Heart right ventricle (tissue), 16 donors: ENCODE results near the gene ARRB1. TPM values are rescaled to one million over a fixed set of nuclear protein-coding genes. Genes with fewer than 3 reads are reported as not detected.

Experiments used
- ATAC-seq, 8 donors: fragments of 200-7000 bp; cut with Tn5 transposase; one replicate each; pipeline ENCODE4 v1.9.1; 2020; ENCODE audit warnings: mild to moderate bottlenecking in 8 of 8, moderate library complexity in 8 of 8, moderate number of reproducible peaks in 1 of 8
- DNase-seq, 2 donors: peaks; one replicate each; pipeline ENCODE4 v3.0.0-alpha.2; 2020
- H3K27ac ChIP-seq, 10 donors: fragments of 200-600 bp; sonication (generic) in 2 of 10; one replicate each; pipeline versions ENCODE4 v1.5.0 to v1.8.0; 2020 to 2022; ENCODE audit warnings: mild to moderate bottlenecking in 3 of 10
- H3K27me3 ChIP-seq, 7 donors: fragments of 200-600 bp; one replicate each; pipeline ENCODE4 v1.8.0; 2021 to 2022; ENCODE audit warnings: mild to moderate bottlenecking in 2 of 7
- H3K36me3 ChIP-seq, 9 donors: fragments of 200-600 bp; sonication (generic) in 1 of 9; one replicate each; pipeline versions ENCODE4 v1.5.0 to v1.8.0; 2020 to 2022; ENCODE audit warnings: mild to moderate bottlenecking in 2 of 9
- H3K4me1 ChIP-seq, 9 donors: fragments of 200-600 bp; sonication (generic) in 1 of 9; one replicate each; pipeline versions ENCODE4 v1.5.0 to v1.8.0; 2020 to 2022; ENCODE audit warnings: mild to moderate bottlenecking in 4 of 9
- H3K4me3 ChIP-seq, 10 donors: fragments of 200-600 bp; sonication (generic) in 2 of 10; one replicate each; pipeline versions ENCODE4 v1.5.0 to v1.8.0; 2020 to 2022; ENCODE audit warnings: mild to moderate bottlenecking in 7 of 10, moderate library complexity in 2 of 10
- H3K9me3 ChIP-seq, 11 donors: fragments of 200-600 bp in 10 of 11; sonication (generic) in 2 of 11; one replicate each; pipeline versions ENCODE4 v1.5.0 to v1.8.0; 2013 to 2022; ENCODE audit warnings: mild to moderate bottlenecking in 2 of 11, control low read depth in 1 of 11, moderate library complexity in 1 of 11
- WGBS, 2 donors: extraction: QIAGEN DNeasy Blood & Tissue Kit; methylation state at CpG; one replicate each; pipeline ENCODE4 v1.1.7; 2013; ENCODE audit warnings: inconsistent platforms in 1 of 2; 5-methylcytosine and 5-hydroxymethylcytosine counted together
- intact Hi-C, 10 donors: fragments of 100-400 bp; cut with DNase I; formaldehyde crosslinking; loops; one replicate each; pipeline versions ENCODE4 v1.11.1 to v1.14.2; 2022
- polyA plus RNA-seq, 2 donors: library from polyadenylated mRNA; stranded (reverse); fragments of 200-250 nt; gene quantifications; one replicate each; pipeline ENCODE4 v1.2.3, GENCODE V29; 2013
- total RNA-seq, 10 donors: library from RNA; stranded (reverse); fragmentation: NEBNext Ultra II Directional in 3 of 10; extraction: Animal tissue kit (Norgen Biotek cat#: 25700) in 3 of 10; gene quantifications; one replicate each; pipeline versions ENCODE4 v1.2.1 to v1.2.4, GENCODE V29; 2021 to 2023
- TF ChIP-seq, protein P1 (sequence below), 9 donors: fragments of 200-600 bp; sonication (generic) in 2 of 9; IDR thresholded peaks; one replicate each; pipeline versions ENCODE4 v1.5.0 to v1.8.0; 2021 to 2022; ENCODE audit warnings: antibody characterized with exemption in 9 of 9, mild to moderate bottlenecking in 5 of 9, moderate library complexity in 1 of 9
- donor health status: Arrhythmogenic right ventricular cardiomyopathy.
- donor health status: ischemic (EF 13 %, LVEDD 7.1; RV severe dilation, severe dysfunction).
- donor health status: healthy with polysubstance abuse.
- donor health status: DM: no; HTN: yes; CAD: no.
- donor health status: DM: no; HTN: no; CAD: no.
- donor health status: ischemic (EF 25% LVEDD 6.9; RV normal size, moderate dysfunction).
- donor health status: ischemic (EF 25% LVEDD 5.7; RV mildly dilated, moderate dysfunction).
- donor health status: healthy.
- donor health status: DM: yes; HTN: yes; CAD: no.
- donor health status: Ischemic cardiomyopathy.
- donor health status: ischemic (EF 35%, LVEDD 5.7; RV mildly dilated, moderate dysfunction).
- donor health status: nonischemic (EF 11% LVEDD 7.7; RV severe dilation, severe dysfunction).
- donor health status: DM: yes; HTN: yes; CAD: no.
- donor health status: PGD.
- donor health status: ischemic (EF 29% LVEDD 5.4; RV normal size, mild dysfunction).
- donor health status: nonischemic (EF 23%, LVEDD 6.1; RV moderate dilation, normal function).

ARRB1 gene
- total and polyA plus RNA-seq, 12 donors = 8.1 to 33.9 (median 19.9) TPM

DNA sequence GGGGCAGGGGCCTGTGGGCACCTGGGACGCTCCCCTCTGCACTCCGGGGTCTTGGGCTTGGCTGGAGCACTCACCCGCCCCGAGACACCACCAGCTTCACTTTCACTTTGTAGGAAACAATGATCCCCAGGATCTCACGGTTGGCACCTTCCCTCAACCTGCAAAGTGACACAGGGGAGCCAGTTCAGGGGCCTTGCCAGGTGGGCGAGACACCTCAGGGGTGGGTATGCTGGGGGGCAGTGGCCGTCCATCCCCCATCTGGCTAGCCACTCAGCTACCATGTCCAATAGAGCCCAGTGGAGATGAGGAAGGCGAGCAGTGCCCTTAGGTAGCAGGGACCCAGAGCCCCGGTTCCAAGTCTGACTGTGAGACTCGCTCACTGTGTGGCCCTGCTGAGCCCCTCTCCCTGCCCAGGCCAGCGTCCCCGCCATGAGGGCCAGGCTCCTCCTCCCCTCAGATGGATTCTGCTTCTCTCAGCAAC, 78.6 kb downstream of the ARRB1 start:
- DNase-seq = no peak
- WGBS, 2 donors = 94 to 95% methylated on average over 11 to 12 of the region's 12 CpGs
- H3K4me1 ChIP-seq = peaks cover 0 to 22% (median 0%) of the 10 kb centered on the region in 9 donors

DNA sequence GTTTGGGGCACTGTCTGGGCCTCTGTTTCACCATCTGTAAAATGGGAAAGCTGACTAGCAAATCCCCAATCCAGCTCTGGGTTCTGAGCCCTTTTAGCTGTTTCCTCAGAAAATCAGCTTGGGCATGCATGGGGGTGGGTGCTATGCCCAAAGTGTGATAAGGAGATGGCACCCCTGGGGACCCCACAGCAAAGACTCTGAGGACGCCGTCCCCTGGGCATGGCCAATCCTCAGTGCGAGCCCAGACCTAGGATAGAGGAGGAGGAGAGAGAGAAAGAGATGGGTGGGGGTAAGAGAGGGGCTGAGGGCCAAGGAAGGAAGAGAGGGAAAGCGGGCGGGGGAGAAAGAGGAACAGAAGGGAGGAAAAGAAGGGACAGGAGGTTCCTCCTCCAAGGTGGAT, 79.1 kb downstream of the ARRB1 start:
- intact Hi-C loops = loop anchor here in 2 of 10 donors (5.0 to 10.0 kb wide), 2 partner anchors 260 to 262 kb away; no protein-coding TSS in a partner anchor
- Histone ChIP-seq H3K27me3 (no peaks in the 10 kb centered on the region), H3K4me1 (peaks cover 0 to 22% (median 0%) of the 10 kb centered on the region in 9 donors), H3K4me3 (no peak overlapping the region), H3K27ac (no peak overlapping the region), H3K36me3 (peaks cover 5 to 99% (median 10%) of the 10 kb centered on the region in 9 donors), H3K9me3 (no peaks in the 10 kb centered on the region)
- WGBS, 2 donors = 92 to 94% methylated on average over 5 of the region's 5 CpGs
- DNase-seq = no peak
- TF ChIP-seq, protein P1, sequence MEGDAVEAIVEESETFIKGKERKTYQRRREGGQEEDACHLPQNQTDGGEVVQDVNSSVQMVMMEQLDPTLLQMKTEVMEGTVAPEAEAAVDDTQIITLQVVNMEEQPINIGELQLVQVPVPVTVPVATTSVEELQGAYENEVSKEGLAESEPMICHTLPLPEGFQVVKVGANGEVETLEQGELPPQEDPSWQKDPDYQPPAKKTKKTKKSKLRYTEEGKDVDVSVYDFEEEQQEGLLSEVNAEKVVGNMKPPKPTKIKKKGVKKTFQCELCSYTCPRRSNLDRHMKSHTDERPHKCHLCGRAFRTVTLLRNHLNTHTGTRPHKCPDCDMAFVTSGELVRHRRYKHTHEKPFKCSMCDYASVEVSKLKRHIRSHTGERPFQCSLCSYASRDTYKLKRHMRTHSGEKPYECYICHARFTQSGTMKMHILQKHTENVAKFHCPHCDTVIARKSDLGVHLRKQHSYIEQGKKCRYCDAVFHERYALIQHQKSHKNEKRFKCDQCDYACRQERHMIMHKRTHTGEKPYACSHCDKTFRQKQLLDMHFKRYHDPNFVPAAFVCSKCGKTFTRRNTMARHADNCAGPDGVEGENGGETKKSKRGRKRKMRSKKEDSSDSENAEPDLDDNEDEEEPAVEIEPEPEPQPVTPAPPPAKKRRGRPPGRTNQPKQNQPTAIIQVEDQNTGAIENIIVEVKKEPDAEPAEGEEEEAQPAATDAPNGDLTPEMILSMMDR (IDR thresholded peaks at IDR 0.05) = no peak
- no peak for ATAC-seq

More for the DNA sequence above, 78.6 kb downstream of the ARRB1 start:
- no peak overlapping the region for H3K27ac ChIP-seq
- peaks cover 6 to 99% (median 14%) of the 10 kb centered on the region in 9 donors for H3K36me3 ChIP-seq
- ATAC-seq = no peak
- no peaks in the 10 kb centered on the region for H3K27me3 ChIP-seq
- no peak overlapping the region for H3K4me3 ChIP-seq
- H3K9me3 ChIP-seq = no peaks in the 10 kb centered on the region
- TF ChIP-seq, protein P1 (IDR thresholded peaks at IDR 0.05) = no peak
- intact Hi-C loops = loop anchor here in 2 of 10 donors (5.0 to 10.0 kb wide), 2 partner anchors 259 to 262 kb away; no protein-coding TSS in a partner anchor

DNA sequence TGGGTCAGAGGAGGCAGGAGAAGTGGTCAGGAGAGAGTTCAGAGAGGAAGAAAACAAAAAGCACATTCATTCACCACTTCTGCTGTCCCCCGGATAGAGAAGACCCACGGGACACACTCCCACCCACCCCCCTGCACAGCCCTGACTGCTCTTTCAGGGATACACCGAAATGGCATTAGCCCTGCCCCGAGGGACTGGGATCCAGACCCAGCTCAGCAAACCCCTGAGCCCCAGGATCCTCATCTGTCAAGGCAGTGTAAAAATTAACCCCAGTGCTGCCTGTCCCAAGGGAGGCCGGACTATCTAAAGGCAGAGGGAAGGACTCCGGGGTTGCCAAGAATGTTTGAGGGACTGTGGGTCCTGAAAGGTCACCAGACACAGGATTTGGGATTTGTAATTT, 79.7 kb downstream of the ARRB1 start:
- 65 to 73% methylated on average over 6 of the region's 6 CpGs for WGBS, 2 donors
- H3K4me1 ChIP-seq = peaks cover 0 to 18% (median 0%) of the 10 kb centered on the region in 9 donors
- H3K4me3 ChIP-seq = no peak overlapping the region
- no peak overlapping the region for H3K27ac ChIP-seq
- no peak for DNase-seq
- intact Hi-C loops = loop anchor here in 2 of 10 donors (5.0 to 10.0 kb wide), 2 partner anchors 261 to 263 kb away; no protein-coding TSS in a partner anchor
- H3K36me3 ChIP-seq = peaks cover 0 to 99% (median 8%) of the 10 kb centered on the region in 9 donors
- no peaks in the 10 kb centered on the region for H3K27me3 ChIP-seq
- ATAC-seq = no peak
- H3K9me3 ChIP-seq = no peaks in the 10 kb centered on the region
- TF ChIP-seq, protein P1 (IDR thresholded peaks at IDR 0.05) = no peak

DNA sequence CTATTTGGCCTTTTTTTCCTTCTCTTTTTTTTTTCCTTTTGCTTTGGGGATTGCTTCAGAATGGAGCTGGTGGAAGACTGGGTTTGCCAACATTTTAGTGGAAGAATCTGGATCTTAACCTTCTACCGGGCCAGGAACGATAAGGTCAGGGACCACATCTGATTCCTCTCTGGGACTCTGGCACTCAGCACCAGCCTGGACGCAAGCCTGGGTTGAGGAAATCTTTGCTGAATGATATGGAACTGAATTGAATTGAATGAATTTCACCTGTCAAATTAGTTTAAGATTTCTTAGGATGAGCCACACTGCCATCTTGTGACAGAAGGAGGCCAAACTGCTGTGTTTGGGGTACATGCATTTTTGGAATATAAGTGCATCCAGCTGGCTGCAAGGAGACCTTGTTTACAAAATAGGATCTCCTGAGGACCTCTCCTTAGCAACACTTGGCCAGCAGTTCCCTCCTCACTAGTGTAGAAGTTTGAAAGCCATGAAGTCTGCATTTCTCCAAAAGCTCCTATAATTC, 80.5 kb downstream of the ARRB1 start:
- H3K27me3 ChIP-seq = no peaks in the 10 kb centered on the region
- no peaks in the 10 kb centered on the region for H3K9me3 ChIP-seq
- H3K4me1 ChIP-seq = peaks cover 0 to 15% (median 0%) of the 10 kb centered on the region in 9 donors
- DNase-seq (no peak), ATAC-seq (no peak)
- no peak overlapping the region for H3K27ac ChIP-seq
- TF ChIP-seq, protein P1 (IDR thresholded peaks at IDR 0.05) = peak in 6 of 9 donors; percentile 6 to 37 (median 26)
- peaks cover 0 to 99% (median 6%) of the 10 kb centered on the region in 9 donors for H3K36me3 ChIP-seq
- intact Hi-C loops = loop anchor here in 2 of 10 donors (5.0 to 10.0 kb wide), 2 partner anchors 261 to 264 kb away; no protein-coding TSS in a partner anchor
- 48 to 78% methylated on average over 3 of the region's 3 CpGs for WGBS, 2 donors
- no peak overlapping the region for H3K4me3 ChIP-seq
